GM12872 (cell line): Measurements from ENCODE around the gene STOX1.

Source experiments
- TF ChIP-seq, protein P1 (sequence below): IDR thresholded peaks from 3 replicates; pipeline ENCODE4 v1.5.1; 2011; ENCODE audit warnings: low read depth, mild to moderate bottlenecking, low read length, moderate library complexity; ENCODE audit not compliant: insufficient read depth

STOX1 gene, protein sequence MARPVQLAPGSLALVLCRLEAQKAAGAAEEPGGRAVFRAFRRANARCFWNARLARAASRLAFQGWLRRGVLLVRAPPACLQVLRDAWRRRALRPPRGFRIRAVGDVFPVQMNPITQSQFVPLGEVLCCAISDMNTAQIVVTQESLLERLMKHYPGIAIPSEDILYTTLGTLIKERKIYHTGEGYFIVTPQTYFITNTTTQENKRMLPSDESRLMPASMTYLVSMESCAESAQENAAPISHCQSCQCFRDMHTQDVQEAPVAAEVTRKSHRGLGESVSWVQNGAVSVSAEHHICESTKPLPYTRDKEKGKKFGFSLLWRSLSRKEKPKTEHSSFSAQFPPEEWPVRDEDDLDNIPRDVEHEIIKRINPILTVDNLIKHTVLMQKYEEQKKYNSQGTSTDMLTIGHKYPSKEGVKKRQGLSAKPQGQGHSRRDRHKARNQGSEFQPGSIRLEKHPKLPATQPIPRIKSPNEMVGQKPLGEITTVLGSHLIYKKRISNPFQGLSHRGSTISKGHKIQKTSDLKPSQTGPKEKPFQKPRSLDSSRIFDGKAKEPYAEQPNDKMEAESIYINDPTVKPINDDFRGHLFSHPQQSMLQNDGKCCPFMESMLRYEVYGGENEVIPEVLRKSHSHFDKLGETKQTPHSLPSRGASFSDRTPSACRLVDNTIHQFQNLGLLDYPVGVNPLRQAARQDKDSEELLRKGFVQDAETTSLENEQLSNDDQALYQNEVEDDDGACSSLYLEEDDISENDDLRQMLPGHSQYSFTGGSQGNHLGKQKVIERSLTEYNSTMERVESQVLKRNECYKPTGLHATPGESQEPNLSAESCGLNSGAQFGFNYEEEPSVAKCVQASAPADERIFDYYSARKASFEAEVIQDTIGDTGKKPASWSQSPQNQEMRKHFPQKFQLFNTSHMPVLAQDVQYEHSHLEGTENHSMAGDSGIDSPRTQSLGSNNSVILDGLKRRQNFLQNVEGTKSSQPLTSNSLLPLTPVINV

DNA sequence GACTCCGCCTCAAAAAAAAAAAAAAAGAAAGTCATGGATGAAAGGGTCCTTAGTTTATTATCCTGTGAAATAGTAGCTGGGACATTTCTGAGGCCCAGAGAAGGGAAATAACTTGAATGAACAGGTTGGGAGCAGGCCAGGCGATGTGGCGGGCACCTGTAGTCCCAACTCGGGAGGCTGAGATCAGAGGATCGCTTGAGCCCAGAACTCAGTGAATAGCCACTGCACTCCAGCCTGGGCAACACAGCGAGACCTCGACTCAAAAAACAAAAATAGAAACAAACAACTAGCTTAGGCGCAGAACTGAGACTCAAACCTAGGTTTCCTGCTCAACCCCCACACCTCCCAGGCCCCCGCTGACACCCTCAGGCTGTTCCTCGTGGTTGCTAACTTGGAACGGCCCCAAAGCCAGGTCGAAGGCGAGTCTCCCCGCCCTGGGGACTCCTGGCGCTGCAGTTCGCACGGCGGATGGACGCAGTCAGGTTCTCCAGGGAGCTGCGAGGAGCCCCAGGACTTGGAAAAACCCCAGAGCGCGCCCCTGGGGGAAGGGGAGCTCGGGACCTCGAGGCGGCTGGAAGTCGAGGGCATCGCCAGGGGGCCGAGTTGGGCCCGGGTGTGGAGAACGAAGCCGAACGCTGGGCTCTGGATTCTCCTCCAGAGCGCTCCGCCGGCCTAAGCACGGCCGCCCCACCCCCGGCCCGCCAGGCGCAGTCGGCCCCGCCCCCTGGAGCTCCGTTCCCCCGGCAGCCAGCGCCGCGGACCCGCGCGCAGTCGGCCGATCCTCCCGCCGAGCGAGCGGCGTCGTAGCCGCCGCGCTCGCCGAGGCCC, at the start of gene STOX1:
TSS of gene STOX1 (plus strand) at position 768 of the 828 bp plus-strand sequence. CDS start 93 bp downstream, outside the sequence.
- TF ChIP-seq, protein P1, sequence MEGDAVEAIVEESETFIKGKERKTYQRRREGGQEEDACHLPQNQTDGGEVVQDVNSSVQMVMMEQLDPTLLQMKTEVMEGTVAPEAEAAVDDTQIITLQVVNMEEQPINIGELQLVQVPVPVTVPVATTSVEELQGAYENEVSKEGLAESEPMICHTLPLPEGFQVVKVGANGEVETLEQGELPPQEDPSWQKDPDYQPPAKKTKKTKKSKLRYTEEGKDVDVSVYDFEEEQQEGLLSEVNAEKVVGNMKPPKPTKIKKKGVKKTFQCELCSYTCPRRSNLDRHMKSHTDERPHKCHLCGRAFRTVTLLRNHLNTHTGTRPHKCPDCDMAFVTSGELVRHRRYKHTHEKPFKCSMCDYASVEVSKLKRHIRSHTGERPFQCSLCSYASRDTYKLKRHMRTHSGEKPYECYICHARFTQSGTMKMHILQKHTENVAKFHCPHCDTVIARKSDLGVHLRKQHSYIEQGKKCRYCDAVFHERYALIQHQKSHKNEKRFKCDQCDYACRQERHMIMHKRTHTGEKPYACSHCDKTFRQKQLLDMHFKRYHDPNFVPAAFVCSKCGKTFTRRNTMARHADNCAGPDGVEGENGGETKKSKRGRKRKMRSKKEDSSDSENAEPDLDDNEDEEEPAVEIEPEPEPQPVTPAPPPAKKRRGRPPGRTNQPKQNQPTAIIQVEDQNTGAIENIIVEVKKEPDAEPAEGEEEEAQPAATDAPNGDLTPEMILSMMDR: 0 out of 3 replicates have a peak, but pooled peaks have one; percentile 3

DNA sequence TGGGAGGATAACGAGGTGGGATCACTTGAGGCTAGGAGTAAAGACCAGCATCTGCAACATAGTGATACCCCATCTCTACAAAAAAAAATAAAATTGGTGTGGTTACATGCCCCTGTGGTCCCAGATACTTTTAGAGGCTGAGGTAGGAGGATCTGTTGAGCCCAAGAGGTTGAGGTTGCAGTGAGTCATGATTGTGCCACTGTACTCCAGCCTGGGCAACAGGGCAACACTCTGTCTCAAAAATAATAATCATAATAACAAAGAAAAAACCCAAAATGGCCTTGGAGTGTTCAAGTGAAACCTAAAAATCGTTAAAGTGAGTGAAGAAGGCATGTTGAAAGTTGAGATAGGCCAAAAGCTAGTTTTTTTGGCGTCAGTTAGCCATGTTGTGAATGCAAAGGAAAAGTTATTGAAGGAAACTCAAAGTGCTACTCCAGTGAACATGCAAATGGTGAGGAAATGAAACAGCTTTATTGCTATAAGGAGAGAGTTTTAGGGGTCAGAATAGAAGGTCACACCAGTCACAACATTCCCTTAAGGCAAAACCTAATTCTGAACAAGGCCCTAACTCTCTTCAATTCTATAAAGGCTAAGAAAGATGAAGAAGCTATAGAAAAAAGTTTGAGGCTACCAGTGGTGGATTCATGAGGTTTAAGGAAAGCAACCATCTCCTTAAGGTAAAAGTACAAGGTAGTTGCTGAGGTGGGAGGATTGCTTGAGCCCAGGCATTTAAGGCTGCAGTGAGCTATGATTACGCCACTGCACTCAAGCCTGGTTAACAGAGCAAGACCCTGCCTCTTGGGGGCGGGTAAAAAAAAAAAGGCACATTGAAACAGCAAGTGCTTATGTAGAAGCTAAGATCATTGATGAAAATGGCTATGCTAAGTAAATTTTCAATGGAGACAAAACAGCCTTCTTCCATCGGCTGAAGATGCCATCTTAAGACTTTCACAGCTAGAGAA, 45.4 kb upstream of the STOX1 start:
- TF ChIP-seq, protein P1: no peak

DNA sequence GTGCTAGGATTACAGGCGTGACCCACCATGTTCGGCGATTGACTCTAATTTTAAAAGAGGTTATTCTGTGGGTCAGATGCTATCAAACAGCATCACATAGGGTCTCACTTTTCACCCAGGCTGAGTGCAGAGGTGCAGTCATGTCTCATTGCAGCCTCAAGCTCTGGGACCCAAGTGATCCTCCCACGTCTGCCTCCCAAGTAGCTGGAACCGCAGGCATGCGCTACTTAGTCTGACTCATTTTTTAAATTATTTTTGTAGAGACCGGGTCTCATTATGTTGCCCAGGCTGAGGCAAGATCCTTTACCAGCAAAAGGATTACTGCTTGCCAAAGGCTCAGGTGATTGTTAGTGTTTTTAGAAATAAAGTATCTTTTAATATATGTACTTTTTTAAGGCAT, 42.9 kb upstream of the STOX1 start:
- TF ChIP-seq, protein P1: no peak

DNA sequence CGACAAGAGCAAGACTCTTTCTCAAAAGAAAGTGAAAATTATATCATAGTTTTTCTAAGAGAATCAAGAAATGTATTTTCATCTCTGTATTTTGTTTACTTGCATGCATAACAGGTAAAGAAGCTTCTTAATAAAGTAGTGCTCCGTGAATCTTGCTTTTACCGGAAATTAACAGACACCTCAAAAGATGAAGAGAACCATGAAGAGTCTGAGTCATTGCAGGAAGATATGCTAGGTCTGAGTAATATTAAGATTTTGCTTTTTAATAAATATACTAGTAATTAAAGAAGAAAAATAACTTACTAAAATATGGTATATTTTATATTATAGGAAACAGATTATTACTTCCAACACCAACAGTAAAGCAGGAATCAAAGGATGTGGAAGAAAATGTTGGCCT, 39.5 kb upstream of the STOX1 start:
- TF ChIP-seq, protein P1: no peak

DNA sequence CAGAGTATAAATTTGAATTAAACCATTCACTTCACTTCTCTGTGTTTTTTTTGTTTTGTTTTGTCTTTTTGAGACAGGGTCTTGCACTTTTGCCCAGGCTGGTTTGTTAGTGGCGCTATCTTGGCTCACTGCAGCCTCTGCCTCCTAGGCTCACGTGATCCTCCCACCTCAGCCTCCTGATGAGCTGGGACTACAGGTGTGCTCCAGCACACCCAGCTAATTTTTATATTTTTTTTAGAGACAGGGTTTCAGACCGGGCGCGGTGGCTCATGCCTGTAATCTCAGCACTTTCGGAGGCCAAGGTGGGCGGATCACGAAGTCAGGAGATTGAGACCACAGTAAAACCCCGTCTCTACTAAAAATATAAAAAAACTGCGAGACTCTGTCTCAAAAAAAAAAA, 36.9 kb upstream of the STOX1 start:
- TF ChIP-seq, protein P1: no peak

DNA sequence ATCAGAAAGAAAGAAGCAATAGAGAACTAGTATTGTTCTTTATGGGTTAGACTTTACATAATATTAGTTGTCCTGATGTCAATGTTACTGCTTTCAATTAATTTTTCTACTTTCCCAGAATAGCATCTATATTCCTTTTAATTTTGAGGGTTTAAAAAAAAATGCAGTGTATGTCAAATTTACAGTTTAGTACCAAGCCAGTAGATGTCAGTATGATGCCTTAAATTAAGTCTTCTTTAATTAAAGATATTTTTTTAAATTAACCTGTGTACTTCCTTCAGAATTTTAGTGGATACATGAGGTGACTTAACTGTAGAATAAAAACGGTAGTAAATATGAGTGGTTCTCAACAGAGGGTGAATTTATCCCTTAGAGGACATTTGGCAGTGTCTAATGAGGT, 35.2 kb upstream of the STOX1 start:
- TF ChIP-seq, protein P1: no peak
